Cardiac muscle cell (in vitro differentiated cells and primary cell): Measurements from ENCODE around the gene CSRNP3. TPM values are rescaled to one million over a fixed set of nuclear protein-coding genes. Genes with fewer than 3 reads are reported as not detected.

Experiments used
- DNase-seq, 2 donors: peaks; one replicate each; pipeline versions ENCODE4 v3.0.0 to v3.0.0-alpha.2; 2010 to 2017; ENCODE audit warnings: low read depth in 1 of 2, low spot score in 1 of 2
- H3K27ac ChIP-seq: fragments of 200-600 bp; sonication (generic); 2 replicates; pipeline ENCODE4 v1.5.1; 2016
- H3K27me3 ChIP-seq: fragments of 200-600 bp; sonication (generic); 2 replicates; pipeline ENCODE4 v1.6.0; 2016; ENCODE audit warnings: control low read depth
- H3K36me3 ChIP-seq: fragments of 200-600 bp; sonication (generic); 2 replicates; pipeline ENCODE4 v1.5.1; 2016; ENCODE audit warnings: control low read depth
- H3K4me1 ChIP-seq: fragments of 200-600 bp; sonication (generic); 2 replicates; pipeline ENCODE4 v1.8.1; 2017; ENCODE audit warnings: low read depth, mild to moderate bottlenecking, mixed run types
- H3K4me3 ChIP-seq: fragments of 200-600 bp; sonication (generic); 2 replicates; pipeline ENCODE4 v1.5.1; 2016; ENCODE audit warnings: mild to moderate bottlenecking
- H3K9me3 ChIP-seq: fragments of 200-600 bp; sonication (generic); 2 replicates; pipeline ENCODE4 v1.5.1; 2017; ENCODE audit warnings: low read depth, mild to moderate bottlenecking, control low read depth
- CTCF ChIP-seq: IDR thresholded peaks from 2 replicates; pipeline ENCODE4 v1.5.1; 2012; ENCODE audit warnings: low read depth, mild to moderate bottlenecking, low read length
- polyA plus RNA-seq: library from polyadenylated mRNA; unstranded; fragments of >200 nt; fragmentation: Nextera tagmentation; extraction: Ambion mirVana; gene quantifications from 2 replicates; pipeline ENCODE4 v1.2.1, GENCODE V29; 2016
- total RNA-seq: library from RNA; depleted of rRNA; stranded (reverse); fragments of >200 nt; gene quantifications from 2 replicates; pipeline ENCODE4 v1.2.3, GENCODE V29; 2016

The CSRNP3 gene
- total and polyA plus RNA-seq, 2 experiments from 2014 or later = 11.5 to 13.8 TPM

DNA sequence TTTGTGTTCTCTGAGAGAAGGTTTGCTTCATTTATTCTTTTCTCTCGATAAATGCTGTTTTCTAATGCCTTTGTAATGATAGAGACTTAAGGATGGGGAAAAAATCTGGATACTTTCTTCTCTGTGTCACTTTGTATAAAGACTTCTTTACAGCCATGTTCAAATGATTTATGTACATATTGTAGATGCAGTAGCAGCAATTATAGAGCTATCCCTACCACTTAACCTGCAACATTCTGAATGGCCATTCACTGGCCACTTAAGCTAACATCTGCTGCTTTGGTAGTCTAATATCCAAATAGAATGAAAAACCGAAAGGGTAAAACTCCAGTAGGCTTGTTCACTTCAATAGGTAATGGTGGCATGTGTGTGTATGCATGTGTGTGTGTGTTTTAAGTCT lies 97.8 kb downstream of the CSRNP3 start:
- no peak for TF ChIP-seq CTCF

DNA sequence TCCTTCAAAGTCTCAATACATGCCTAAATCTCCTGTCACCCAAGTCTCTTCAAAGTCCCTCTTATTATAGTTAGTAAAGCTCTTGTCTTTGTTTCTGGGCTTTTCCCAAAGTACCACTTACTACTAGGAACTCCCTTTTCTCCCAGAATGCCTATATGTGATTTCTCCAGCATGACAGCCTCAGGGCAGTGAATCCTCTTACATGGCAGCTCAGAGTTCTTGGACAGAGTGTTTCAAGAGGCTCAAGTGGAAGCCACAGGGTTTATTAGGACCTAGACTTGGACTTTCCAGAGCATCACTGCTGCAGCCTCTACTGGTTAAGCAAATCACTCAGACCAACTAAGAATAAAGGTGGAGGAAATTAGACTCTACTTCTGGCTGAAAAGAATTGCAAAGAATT lies 98.9 kb downstream of the CSRNP3 start:
- Histone ChIP-seq H3K27me3 (peaks cover 12% of the 10 kb centered on the region), H3K4me3 (no peak overlapping the region), H3K27ac (no peak overlapping the region), H3K9me3 (no peaks in the 10 kb centered on the region), H3K4me1 (peaks cover 9% of the 10 kb centered on the region), H3K36me3 (no peaks in the 10 kb centered on the region)
- TF ChIP-seq CTCF = no peak
- DNase-seq = peak in 1 of 2 donors; percentile 89

More for the DNA sequence above, 97.8 kb downstream of the CSRNP3 start:
- H3K9me3 ChIP-seq = no peaks in the 10 kb centered on the region
- no peak overlapping the region for H3K4me3 ChIP-seq
- H3K27me3 ChIP-seq = peaks cover 19% of the 10 kb centered on the region
- no peak overlapping the region for H3K27ac ChIP-seq
- no peak for DNase-seq
- H3K4me1 ChIP-seq = peaks cover 9% of the 10 kb centered on the region
- no peaks in the 10 kb centered on the region for H3K36me3 ChIP-seq

DNA sequence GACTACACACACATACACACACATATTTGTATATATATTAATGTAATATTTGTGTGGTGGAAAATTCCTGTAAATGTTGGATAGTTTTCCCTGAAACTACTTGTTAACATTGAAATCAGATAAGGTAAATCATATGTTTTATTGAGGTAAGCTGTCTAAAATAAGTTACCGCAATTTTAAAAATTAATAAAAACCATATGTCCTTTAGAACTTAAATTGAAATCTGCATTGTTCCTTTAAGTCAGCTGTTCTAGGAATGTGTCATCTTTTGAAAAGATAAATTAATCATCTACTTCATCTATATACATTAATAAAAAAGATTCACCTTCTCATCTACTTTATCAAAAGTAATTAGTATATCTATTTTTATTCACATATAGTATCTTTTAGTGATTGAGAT lies 102.0 kb downstream of the CSRNP3 start:
- Histone ChIP-seq H3K27ac (no peak overlapping the region), H3K9me3 (no peaks in the 10 kb centered on the region), H3K27me3 (peaks cover 5% of the 10 kb centered on the region), H3K4me1 (peaks cover 16% of the 10 kb centered on the region), H3K4me3 (no peak overlapping the region), H3K36me3 (no peaks in the 10 kb centered on the region)
- TF ChIP-seq CTCF = no peak
- DNase-seq = no peak

GRCh38 chr2:165572151-165572550 lies 102.7 kb downstream of the CSRNP3 start:
- Histone ChIP-seq H3K36me3 (no peaks in the 10 kb centered on the region), H3K27me3 (peaks cover under 1% of the 10 kb centered on the region), H3K27ac (no peak overlapping the region), H3K4me3 (no peak overlapping the region), H3K4me1 (peaks cover 16% of the 10 kb centered on the region), H3K9me3 (no peaks in the 10 kb centered on the region)
- no peak for TF ChIP-seq CTCF
- DNase-seq = peak; percentile 12 to 37

GRCh38 chr2:165573534-165574461 lies 104.3 kb downstream of the CSRNP3 start:
- Histone ChIP-seq H3K4me3 (peak overlapping the region; percentile 21), H3K4me1 (peaks cover 11% of the 10 kb centered on the region), H3K27ac (no peak overlapping the region), H3K9me3 (no peaks in the 10 kb centered on the region), H3K36me3 (no peaks in the 10 kb centered on the region), H3K27me3 (no peaks in the 10 kb centered on the region)
- DNase-seq = peak; percentile 36 to 80
- no peak for TF ChIP-seq CTCF
